Activated naive CD8-positive, alpha-beta T cell treated with anti-CD3 and anti-CD28 coated beads, Interleukin-2, amount 10 ng/mL, durations not matched to agents 7 days and 5 days (primary cell): ENCODE measurements around the gene BARX2. TPM values are rescaled to one million over a fixed set of nuclear protein-coding genes. Genes with fewer than 3 reads are reported as not detected.

ENCODE experiments used
- ATAC-seq: fragments of 150-1000 bp; cut with Tn5 transposase; one replicate; pipeline ENCODE4 v1.10.0; 2021; ENCODE audit warnings: low read depth, moderate library complexity
- POLR2A ChIA-PET: fragments of 350-600 bp; sonication (Branson Sonifier 250); formaldehyde crosslinking; loops from one replicate; lab custom pipeline; 2021; ENCODE audit warnings: antibody characterized with exemption; lab: Charles Lee
- DNase-seq: peaks from one replicate; pipeline ENCODE4 v3.0.0; 2021
- H3K27ac Mint-ChIP-seq: one replicate; pipeline ENCODE4 v1.8.0; 2022; ENCODE audit warnings: mild to moderate bottlenecking, mixed read lengths
- H3K27me3 Mint-ChIP-seq: one replicate; pipeline ENCODE4 v1.8.0; 2022; ENCODE audit warnings: mild to moderate bottlenecking, moderate library complexity, mixed read lengths
- H3K36me3 Mint-ChIP-seq: one replicate; pipeline ENCODE4 v1.8.0; 2021; ENCODE audit warnings: mild to moderate bottlenecking, mixed read lengths
- H3K4me1 Mint-ChIP-seq: one replicate; pipeline ENCODE4 v1.8.0; 2021; ENCODE audit warnings: mixed read lengths
- H3K4me3 Mint-ChIP-seq: one replicate; pipeline ENCODE4 v1.8.0; 2022; ENCODE audit warnings: mild to moderate bottlenecking, moderate library complexity, mixed read lengths
- H3K9me3 Mint-ChIP-seq: one replicate; pipeline ENCODE4 v1.8.0; 2021; ENCODE audit warnings: mixed read lengths
- total RNA-seq, 2 experiments: library from RNA; stranded (reverse); gene quantifications; one replicate each; pipeline ENCODE4 v1.2.3, GENCODE V29; 2021

BARX2 gene
- total RNA-seq, 2 experiments from 2014 or later, result not detected

DNA sequence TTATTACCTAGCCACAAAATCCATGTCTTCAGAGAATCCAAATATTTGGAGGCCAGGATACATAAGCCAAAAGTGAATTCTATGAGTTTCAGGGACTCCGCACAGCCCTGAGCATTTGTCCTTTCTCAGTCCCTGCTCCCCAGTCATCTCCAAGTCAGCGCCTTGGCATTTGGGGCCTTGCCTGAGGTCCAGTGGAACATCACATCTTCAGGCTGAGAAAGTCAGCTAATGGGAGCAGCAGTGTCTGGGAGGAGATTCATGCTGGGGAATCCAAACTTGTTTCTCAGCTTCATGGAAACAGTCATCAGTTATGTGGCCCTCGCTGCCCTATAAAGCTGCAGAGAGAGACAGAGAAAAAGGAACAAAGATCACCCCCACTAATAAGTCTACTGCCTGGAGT, 70.9 kb downstream of the BARX2 start:
- no peak for DNase-seq
- Mint-ChIP-seq H3K27me3 (peaks cover 7% of the 10 kb centered on the region), H3K27ac (no peak overlapping the region), H3K36me3 (no peaks in the 10 kb centered on the region), H3K4me3 (no peak overlapping the region), H3K4me1 (no peaks in the 10 kb centered on the region), H3K9me3 (peaks cover 1% of the 10 kb centered on the region)
- POLR2A ChIA-PET, result no interaction called here
- no peak for ATAC-seq

DNA sequence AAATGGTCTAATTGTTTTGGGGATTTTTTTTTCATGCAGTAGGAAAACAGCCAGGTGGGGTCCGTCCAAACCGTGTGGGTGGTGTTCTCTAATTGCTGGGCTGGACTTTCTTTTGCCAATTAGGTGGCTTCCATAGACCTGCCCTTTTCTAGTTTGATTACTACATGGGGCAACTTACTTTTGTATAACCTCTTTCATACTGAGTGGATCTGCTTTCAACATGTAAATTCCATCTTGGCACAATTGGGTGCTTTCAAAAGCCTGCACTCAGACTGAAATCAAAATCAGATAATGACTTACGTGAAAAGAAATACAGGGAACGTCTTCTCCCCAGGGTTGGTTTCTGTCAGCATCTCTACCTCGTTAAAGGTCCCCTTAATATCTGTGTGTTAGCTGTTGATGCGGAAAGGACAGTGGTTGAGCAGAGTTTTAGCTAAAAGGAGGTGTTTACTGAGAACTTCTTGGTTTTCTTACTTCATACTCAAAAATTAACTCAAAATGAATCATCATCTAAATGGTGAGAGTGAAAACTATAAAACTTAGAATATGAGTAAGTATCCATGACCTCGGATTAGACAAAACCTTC, 72.1 kb downstream of the BARX2 start:
- no peaks in the 10 kb centered on the region for H3K36me3 Mint-ChIP-seq
- ATAC-seq (no peak), DNase-seq (no peak)
- peaks cover 5% of the 10 kb centered on the region for H3K27me3 Mint-ChIP-seq
- POLR2A ChIA-PET, result no interaction called here
- H3K9me3 Mint-ChIP-seq, result peaks cover 1% of the 10 kb centered on the region
- H3K4me1 Mint-ChIP-seq, result no peaks in the 10 kb centered on the region
- H3K27ac Mint-ChIP-seq, result no peak overlapping the region
- no peak overlapping the region for H3K4me3 Mint-ChIP-seq

DNA sequence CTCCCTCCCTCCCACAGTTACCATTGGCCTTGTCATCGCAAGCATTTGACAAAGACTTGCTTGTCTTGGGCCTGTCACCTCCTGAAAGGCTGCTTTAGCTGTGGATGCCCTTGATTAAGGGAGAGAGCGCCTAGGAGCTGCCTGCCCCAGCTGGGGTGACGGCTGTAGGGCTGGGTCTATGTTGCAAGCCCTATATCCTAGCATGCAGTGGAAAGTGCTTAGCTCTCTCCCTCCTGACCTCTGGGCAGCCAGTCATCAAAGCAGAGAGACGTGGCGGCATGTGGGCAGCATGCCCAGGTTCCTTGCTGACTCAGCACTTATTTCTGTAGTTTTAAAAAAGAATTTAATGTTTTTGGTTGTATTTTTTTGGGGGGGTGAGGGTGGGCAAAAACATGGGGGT, 75.9 kb downstream of the BARX2 start:
- no peak overlapping the region for H3K27ac Mint-ChIP-seq
- no peaks in the 10 kb centered on the region for H3K36me3 Mint-ChIP-seq
- ATAC-seq, result no peak
- no peaks in the 10 kb centered on the region for H3K4me1 Mint-ChIP-seq
- H3K27me3 Mint-ChIP-seq, result peaks cover 3% of the 10 kb centered on the region
- POLR2A ChIA-PET, result no interaction called here
- H3K9me3 Mint-ChIP-seq, result peaks cover 1% of the 10 kb centered on the region
- H3K4me3 Mint-ChIP-seq, result no peak overlapping the region
- DNase-seq, result no peak

DNA sequence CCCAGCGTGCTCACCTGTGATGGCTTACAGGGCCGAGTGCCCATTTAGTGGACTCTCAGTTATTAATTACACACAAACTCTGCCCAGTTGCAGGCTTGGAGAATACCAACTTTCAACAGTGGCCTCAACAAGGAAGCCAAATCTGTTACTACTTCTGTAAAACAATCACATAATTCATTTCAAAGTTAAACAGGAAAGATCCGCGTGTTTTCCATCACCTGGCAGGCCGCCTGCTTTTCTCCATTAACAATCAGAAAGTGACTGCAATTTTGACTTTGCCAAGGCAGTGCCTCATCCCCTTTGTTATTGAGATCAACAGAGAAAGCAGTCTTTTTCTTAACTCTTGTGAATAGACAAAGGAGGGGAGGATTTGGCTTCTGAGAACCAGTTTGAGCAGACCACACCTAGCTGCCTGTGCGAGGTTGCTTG, 77.7 kb downstream of the BARX2 start:
- H3K9me3 Mint-ChIP-seq, result peaks cover 1% of the 10 kb centered on the region
- DNase-seq (no peak), ATAC-seq (no peak)
- no peak overlapping the region for H3K27ac Mint-ChIP-seq
- no peaks in the 10 kb centered on the region for H3K4me1 Mint-ChIP-seq
- no peaks in the 10 kb centered on the region for H3K27me3 Mint-ChIP-seq
- H3K36me3 Mint-ChIP-seq, result no peaks in the 10 kb centered on the region
- no peak overlapping the region for H3K4me3 Mint-ChIP-seq
- POLR2A ChIA-PET, result no interaction called here

DNA sequence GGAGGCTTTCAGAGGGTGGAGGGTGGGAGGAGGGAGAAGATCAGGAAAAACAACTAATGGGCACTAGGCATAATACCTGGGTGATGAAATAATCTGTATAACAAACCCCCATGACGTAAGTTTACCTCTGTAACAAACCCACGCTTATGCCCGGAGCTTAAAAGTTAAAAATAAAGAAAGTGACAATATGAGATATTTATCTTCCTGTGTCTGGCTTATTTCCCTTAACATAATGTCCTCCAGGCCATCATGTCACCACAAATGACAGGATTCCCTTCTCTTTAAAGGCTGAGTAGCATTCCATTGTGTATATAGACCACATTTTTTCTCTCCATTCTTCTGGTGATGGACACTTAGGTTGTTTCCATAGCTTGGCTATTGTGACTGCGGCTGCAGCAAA, 79.5 kb downstream of the BARX2 start:
- ATAC-seq, result no peak
- Mint-ChIP-seq H3K4me3 (no peak overlapping the region), H3K36me3 (no peaks in the 10 kb centered on the region), H3K9me3 (no peaks in the 10 kb centered on the region), H3K27me3 (peaks cover 1% of the 10 kb centered on the region), H3K4me1 (no peaks in the 10 kb centered on the region), H3K27ac (no peak overlapping the region)
- DNase-seq, result no peak
- POLR2A ChIA-PET, result no interaction called here

DNA sequence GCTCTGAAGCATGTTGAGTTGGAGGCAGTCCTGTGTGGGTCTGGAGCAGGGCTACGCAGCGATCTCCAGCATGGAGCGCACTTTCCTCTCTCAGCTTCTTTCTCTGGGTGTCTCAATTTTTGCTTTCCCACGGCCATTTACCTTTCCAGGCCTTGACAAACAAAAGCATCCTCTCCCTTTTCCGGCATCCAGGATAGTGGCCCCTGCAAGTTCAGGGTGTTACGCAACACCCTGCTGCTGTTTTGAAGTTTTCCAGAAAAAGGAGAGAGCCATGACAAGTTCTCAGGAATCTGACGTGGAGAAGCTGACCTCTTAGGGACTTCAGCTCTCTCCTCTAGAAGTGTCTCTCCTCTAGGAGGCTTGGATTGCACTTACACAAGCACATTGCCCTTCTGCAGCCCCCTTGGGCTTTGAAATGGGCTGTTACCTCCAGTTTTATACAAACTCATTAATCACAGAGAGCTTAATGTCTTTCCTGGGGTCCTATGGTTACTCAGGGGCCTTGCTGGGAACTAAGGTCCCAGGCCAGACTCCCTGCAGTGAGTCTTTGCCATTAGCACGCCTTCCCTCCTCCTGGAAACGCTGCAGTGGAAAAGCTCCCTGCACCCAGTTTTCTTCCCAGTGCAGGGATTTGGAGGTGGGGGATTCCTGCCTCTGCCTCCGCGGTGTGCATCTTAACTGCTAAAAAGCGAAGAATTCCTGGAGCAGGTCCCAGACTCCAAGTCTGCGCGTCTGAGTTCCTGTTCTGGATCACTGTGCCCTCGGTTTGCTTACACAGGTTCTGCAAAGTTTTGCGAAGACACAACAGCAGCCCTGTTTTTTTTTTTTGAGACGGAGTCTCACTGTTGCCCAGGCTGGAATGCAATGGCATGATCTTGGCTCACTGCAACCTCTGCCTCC, 80.4 kb downstream of the BARX2 start:
- Mint-ChIP-seq H3K4me1 (no peaks in the 10 kb centered on the region), H3K36me3 (no peaks in the 10 kb centered on the region), H3K9me3 (no peaks in the 10 kb centered on the region), H3K27me3 (peaks cover 1% of the 10 kb centered on the region), H3K4me3 (no peak overlapping the region), H3K27ac (no peak overlapping the region)
- ATAC-seq (no peak), DNase-seq (no peak)
- POLR2A ChIA-PET, result no interaction called here

DNA sequence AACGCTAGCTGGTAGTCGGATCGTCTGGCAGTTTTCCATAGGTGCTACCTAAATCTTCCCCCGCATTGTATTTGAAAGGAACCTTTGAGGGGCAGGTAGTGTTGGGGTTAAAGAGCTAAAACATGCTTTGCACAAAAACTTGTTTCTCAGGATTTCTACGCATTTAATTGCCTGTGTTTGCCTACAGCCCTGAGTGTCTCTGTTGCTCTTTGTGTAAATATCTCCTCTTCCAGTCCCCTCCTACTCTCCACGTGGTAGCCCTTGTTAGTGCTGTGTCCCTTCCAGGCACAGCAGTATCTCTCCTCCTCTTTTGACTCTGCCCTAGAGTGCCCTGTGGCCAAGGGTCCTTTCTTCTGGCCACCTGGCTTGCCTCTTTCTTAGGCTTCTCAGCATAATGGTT, 81.7 kb downstream of the BARX2 start:
- Mint-ChIP-seq H3K4me1 (no peaks in the 10 kb centered on the region), H3K36me3 (no peaks in the 10 kb centered on the region), H3K9me3 (no peaks in the 10 kb centered on the region), H3K27me3 (peaks cover 1% of the 10 kb centered on the region), H3K27ac (no peak overlapping the region), H3K4me3 (no peak overlapping the region)
- DNase-seq, result no peak
- POLR2A ChIA-PET, result no interaction called here
- no peak for ATAC-seq

DNA sequence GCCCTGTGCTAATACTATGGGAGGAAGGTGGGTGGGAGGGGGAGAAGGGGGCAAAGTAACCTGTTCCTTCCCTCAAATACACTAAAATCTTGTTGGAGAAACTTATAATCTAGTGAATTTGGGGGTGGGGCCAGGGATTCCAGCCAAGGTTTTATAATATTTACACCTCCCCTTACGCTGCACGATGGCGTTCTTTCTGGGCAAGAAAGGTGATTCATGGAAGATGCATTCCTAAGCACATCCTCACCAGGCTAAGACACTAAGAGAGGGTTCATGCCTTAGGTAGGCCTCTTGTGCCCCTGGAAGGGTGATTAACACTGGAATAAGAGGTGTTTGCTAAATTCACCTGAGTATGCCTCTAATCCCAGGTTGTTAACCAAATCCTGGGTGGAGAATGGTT, 82.6 kb downstream of the BARX2 start:
- DNase-seq (no peak), ATAC-seq (no peak)
- Mint-ChIP-seq H3K27me3 (peaks cover 1% of the 10 kb centered on the region), H3K36me3 (no peaks in the 10 kb centered on the region), H3K4me3 (no peak overlapping the region), H3K27ac (no peak overlapping the region), H3K9me3 (no peaks in the 10 kb centered on the region), H3K4me1 (no peaks in the 10 kb centered on the region)
- POLR2A ChIA-PET, result no interaction called here

DNA sequence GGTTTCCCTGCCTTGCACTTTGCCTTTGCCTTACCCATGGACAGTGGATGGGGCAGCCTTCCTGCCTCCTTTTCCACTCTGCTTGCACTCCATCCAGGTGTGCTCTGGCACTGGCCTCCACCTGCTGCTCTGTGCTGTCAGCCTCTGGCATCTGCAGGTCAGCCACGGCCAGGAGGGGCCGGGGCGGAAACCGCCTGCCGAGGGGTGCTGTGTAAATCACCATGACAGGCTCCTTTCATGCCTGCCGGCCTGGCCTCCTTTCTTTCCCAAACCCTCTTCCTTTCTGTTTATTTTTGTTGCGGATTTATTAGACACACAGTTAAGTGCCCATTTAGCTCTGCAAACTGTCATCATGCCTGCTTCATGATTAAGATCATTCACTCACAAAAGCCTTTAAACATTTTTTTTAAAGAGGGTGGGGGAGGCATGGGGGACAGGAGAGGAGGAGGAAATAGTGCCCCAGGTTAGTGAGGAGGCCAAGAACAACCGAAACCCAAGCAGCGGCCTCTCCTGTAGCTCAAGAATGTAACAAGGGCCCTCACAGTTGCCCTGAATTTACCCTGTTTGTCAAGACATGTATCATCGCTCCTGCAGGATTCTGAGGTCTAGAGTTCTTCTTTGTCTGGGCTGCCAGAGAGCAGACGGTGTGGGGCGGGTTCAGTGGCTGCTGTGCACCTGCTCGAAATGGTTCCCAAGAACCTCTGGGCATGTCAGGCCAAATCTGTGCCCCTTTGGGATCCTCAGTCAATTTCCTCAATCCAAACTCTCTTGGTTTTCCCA, 83.3 kb downstream of the BARX2 start:
- H3K4me3 Mint-ChIP-seq, result no peak overlapping the region
- ATAC-seq, result no peak
- no peaks in the 10 kb centered on the region for H3K36me3 Mint-ChIP-seq
- H3K4me1 Mint-ChIP-seq, result no peaks in the 10 kb centered on the region
- no peak overlapping the region for H3K27ac Mint-ChIP-seq
- H3K9me3 Mint-ChIP-seq, result no peaks in the 10 kb centered on the region
- POLR2A ChIA-PET, result no interaction called here
- H3K27me3 Mint-ChIP-seq, result peaks cover 1% of the 10 kb centered on the region
- DNase-seq, result no peak

DNA sequence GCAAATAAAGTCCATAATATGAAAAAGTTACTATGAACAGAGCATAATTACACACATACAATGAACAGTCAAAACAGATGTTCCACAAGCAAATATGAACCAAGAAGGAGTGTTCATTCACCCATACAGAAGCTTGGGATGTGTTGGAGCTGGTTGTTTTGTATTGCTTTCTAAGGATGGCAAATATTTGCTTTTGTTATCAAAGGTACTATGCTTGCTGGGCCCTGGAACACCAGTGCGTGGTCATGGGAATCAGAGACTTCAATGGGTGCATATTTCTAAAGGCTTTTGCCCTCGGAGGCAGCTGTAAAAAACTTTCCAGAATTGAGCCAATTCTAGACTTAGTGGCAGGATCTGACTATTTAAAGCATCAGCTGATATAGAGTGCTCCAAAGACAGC, 85.1 kb downstream of the BARX2 start:
- DNase-seq, result no peak
- no peak overlapping the region for H3K27ac Mint-ChIP-seq
- POLR2A ChIA-PET, result no interaction called here
- H3K4me3 Mint-ChIP-seq, result no peak overlapping the region
- ATAC-seq, result no peak
- no peaks in the 10 kb centered on the region for H3K4me1 Mint-ChIP-seq
- peaks cover 1% of the 10 kb centered on the region for H3K27me3 Mint-ChIP-seq
- no peaks in the 10 kb centered on the region for H3K9me3 Mint-ChIP-seq
- no peaks in the 10 kb centered on the region for H3K36me3 Mint-ChIP-seq

DNA sequence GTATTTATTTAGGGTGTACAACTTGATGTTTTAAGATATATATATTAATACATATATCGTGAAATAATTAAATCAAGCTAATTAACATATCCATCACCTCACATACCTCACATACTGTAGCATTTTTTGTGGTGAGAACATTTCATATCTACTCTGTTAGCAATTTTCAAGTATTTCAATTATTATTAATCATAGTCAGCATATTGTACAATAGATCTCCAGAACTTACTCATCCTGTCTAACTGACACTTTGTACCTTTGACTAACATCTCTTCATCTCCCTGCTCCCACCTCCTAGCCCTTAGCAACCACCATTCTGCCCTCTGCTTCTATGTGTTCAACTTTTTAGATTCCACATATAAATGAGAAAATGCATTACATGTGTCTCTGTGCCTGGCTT, 108.4 kb downstream of the BARX2 start:
- H3K4me3 Mint-ChIP-seq, result no peak overlapping the region
- no peak for ATAC-seq
- no peak overlapping the region for H3K27ac Mint-ChIP-seq
- POLR2A ChIA-PET, result no interaction called here
- no peak for DNase-seq
- H3K36me3 Mint-ChIP-seq, result no peaks in the 10 kb centered on the region
- H3K27me3 Mint-ChIP-seq, result peaks cover 2% of the 10 kb centered on the region
- no peaks in the 10 kb centered on the region for H3K9me3 Mint-ChIP-seq
- no peaks in the 10 kb centered on the region for H3K4me1 Mint-ChIP-seq

DNA sequence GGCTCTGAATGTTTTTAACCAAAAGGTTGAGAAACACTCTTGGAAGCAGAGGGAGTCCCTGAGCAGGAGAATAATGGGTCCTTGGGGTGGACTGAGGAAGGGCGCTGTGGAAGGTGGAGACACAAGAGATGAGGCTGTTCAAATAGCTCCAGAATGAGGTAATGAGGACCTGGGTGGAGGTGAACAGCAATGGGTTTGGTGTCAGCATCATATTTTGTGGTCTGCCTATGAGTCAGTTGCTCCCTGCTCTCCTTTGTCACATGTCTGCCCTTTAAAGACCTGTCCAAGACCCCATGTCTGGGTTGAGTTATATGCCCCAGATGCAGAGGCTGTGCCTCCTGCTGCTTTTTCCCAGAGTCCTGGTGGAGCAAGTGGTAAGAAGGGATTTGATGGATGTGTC, 113.6 kb downstream of the BARX2 start:
- POLR2A ChIA-PET, result no interaction called here
- no peaks in the 10 kb centered on the region for H3K4me1 Mint-ChIP-seq
- ATAC-seq (no peak), DNase-seq (no peak)
- no peaks in the 10 kb centered on the region for H3K9me3 Mint-ChIP-seq
- H3K27ac Mint-ChIP-seq, result no peak overlapping the region
- H3K27me3 Mint-ChIP-seq, result peaks cover 2% of the 10 kb centered on the region
- H3K36me3 Mint-ChIP-seq, result no peaks in the 10 kb centered on the region
- H3K4me3 Mint-ChIP-seq, result no peak overlapping the region

DNA sequence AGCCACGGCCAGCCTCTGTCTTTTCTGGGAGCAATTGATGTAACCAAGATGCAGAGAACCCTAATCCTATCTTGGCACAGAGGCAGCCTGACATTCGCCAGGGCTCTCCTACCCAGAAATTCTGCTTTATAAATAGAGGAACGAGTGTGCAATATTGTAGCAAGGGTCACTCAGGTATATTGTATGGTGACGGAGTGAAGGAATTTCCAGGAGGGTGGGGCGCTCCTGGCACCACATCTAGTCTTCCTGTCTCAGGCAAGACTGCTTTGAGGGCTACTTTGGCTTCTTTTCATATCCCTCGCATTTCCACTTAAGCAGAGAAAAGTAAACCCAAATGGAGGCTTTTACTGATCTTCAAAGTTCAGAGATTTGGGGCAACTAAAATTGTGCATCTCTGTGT, 114.4 kb downstream of the BARX2 start:
- Mint-ChIP-seq H3K4me3 (no peak overlapping the region), H3K4me1 (no peaks in the 10 kb centered on the region), H3K27me3 (peaks cover 2% of the 10 kb centered on the region), H3K36me3 (no peaks in the 10 kb centered on the region), H3K9me3 (no peaks in the 10 kb centered on the region), H3K27ac (no peak overlapping the region)
- ATAC-seq (no peak), DNase-seq (no peak)
- POLR2A ChIA-PET, result no interaction called here

DNA sequence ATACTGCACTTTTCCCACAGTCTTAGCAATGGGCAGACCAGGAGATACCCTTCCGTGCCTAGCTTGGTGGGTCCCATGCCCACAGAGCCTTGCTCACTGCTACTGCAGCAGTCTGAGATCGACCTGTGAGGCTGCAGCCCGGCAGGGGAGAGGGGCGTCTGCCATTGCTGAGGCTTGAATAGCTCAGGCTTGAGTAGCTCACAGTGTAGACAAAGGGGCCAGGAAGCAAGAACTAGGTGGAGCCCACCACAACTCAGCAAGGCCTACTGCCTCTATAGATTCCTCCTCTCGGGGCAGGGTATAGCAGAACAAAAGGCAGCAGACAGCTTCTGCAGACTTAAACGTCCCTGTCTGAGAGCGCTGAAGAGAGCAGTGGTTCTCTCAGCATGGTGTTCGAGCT, 118.1 kb downstream of the BARX2 start:
- POLR2A ChIA-PET, result no interaction called here
- Mint-ChIP-seq H3K4me3 (no peak overlapping the region), H3K36me3 (no peaks in the 10 kb centered on the region), H3K27me3 (no peaks in the 10 kb centered on the region), H3K27ac (no peak overlapping the region), H3K9me3 (no peaks in the 10 kb centered on the region), H3K4me1 (no peaks in the 10 kb centered on the region)
- ATAC-seq (no peak), DNase-seq (no peak)
